Measurements from ENCODE around the gene VASN. TPM values are rescaled to one million over a fixed set of nuclear protein-coding genes. Genes with fewer than 3 reads are reported as not detected.

VASN gene
- total and polyA plus RNA-seq, 9 of the 15 experiments (the other 6 are each of a cell fraction or from before 2014, with no cell fraction given), result 0.01 to 2.5 (median 0.41) TPM; not detected in 1

- H3K4me3 ChIP-seq, result no peak overlapping the region
- H3K36me3 ChIP-seq (ENCODE audit: control insufficient read depth, insufficient read depth, low read length), result no peaks in the 10 kb centered on the region
- H3K4me1 ChIP-seq (replicated peaks in 1 of 2; ENCODE audit: control insufficient read depth in 2 of 2, insufficient read depth in 2 of 2, low read length in 2 of 2), result peaks cover 4 to 69% of the 10 kb centered on the region in 2 experiments
- no peaks in the 10 kb centered on the region for H3K9me3 ChIP-seq (replicated peaks; ENCODE audit: control insufficient read depth, insufficient read depth, low read depth, low read length)
- DNase-seq (ENCODE audit: extremely low read depth in 1 of 4, low spot score in 3 of 4) (peak in 3 of 4 experiments; percentile 37 to 49 (median 44)), FAIRE-seq (no peak), ATAC-seq (peak; percentile 45)
- peak overlapping the region; percentile 39; the same call in 1 of the 3 replicates for H3K27ac ChIP-seq (ENCODE audit: extremely low read depth, low read depth, low read length)
- H3K4me2 ChIP-seq (ENCODE audit: insufficient read depth, low read length), result no peak overlapping the region
- WGBS (ENCODE audit: insufficient coverage, low coverage, missing lambda C conversion rate), result 67% methylated on average over 15 of the region's 30 CpGs
- peak overlapping the region in 1 of 2 experiments; percentile 68; a peak in 2 of 4 replicates for H3K9ac ChIP-seq (ENCODE audit: insufficient read depth in 1 of 2, low read depth in 2 of 2, low read length in 2 of 2)
- no peaks in the 10 kb centered on the region for H3K27me3 ChIP-seq (ENCODE audit: control insufficient read depth in 2 of 2, insufficient read depth in 2 of 2, low read length in 2 of 2)
- ChIA-PET CTCF (ENCODE audit: low intra/inter-chr PET ratio) (interaction anchor here (0.6 to 3.6 kb wide), 4 partner anchors 38 to 128 kb away, joined by 3 to 19 read pairs (median 10); no protein-coding TSS in a partner anchor), POLR2A (interaction anchor here (0.9 to 1.1 kb wide), 4 partner anchors 9 to 128 kb away, joined by 3 to 5 read pairs (median 4); no protein-coding TSS in a partner anchor)
- peaks cover 9% of the 10 kb centered on the region; the same call in 2 of the 3 replicates for H3K79me2 ChIP-seq (ENCODE audit: control insufficient read depth, insufficient read depth, low read length)
- intact Hi-C loops (cut with micrococcal nuclease) (no loop called here), in situ Hi-C loops (cut with MboI) (loop anchor here (10.0 kb wide), 2 partner anchors 123 to 343 kb away; no protein-coding TSS in a partner anchor)
- 0 out of 2 replicates have a peak, but pooled peaks cover 15% of the 10 kb centered on the region for H4K20me1 ChIP-seq (replicated peaks; ENCODE audit: control insufficient read depth, insufficient read depth, low read length)
- H2AFZ ChIP-seq (ENCODE audit: low read depth, low read length), result no peak overlapping the region
- H3K9me1 ChIP-seq (ENCODE audit: control insufficient read depth, insufficient read depth, low read length), result no peaks in the 10 kb centered on the region
- no TSS peak for BruUV-seq (replicated peaks)
- TF ChIP-seq SRSF9 (IDR thresholded peaks at IDR 0.05; ENCODE audit: borderline replicate concordance, low read depth, low read length), result no peak
- TF ChIP-seq PBX2 (CRISPR knock-in tag; IDR thresholded peaks at IDR 0.05; ENCODE audit: low read depth), result no peak
- no peak for TF ChIP-seq PBX2 (tag; conservative IDR thresholded peaks at IDR 0.05; ENCODE audit: low read depth)
- no peak for TF ChIP-seq MEF2D (tag; conservative IDR thresholded peaks at IDR 0.05; ENCODE audit: low read depth)
- no peak for TF ChIP-seq TEAD2 (tag; IDR thresholded peaks at IDR 0.05)
- no peak for TF ChIP-seq BCL6 (CRISPR knock-in tag; IDR thresholded peaks at IDR 0.05)
- TF ChIP-seq RBFOX2 (IDR thresholded peaks at IDR 0.05; ENCODE audit: low read depth, low read length), result no peak
- no peak for TF ChIP-seq ZNF24 (IDR thresholded peaks at IDR 0.05)
- no peak for TF ChIP-seq HIVEP1 (CRISPR knock-in tag; IDR thresholded peaks at IDR 0.05)
- TF ChIP-seq ZFP30 (CRISPR knock-in tag; IDR thresholded peaks at IDR 0.05; ENCODE audit: borderline replicate concordance), result no peak
- no peak for TF ChIP-seq TBP (optimal IDR thresholded peaks at IDR 0.05; ENCODE audit: low read depth, low read length)
- TF ChIP-seq, protein P1, sequence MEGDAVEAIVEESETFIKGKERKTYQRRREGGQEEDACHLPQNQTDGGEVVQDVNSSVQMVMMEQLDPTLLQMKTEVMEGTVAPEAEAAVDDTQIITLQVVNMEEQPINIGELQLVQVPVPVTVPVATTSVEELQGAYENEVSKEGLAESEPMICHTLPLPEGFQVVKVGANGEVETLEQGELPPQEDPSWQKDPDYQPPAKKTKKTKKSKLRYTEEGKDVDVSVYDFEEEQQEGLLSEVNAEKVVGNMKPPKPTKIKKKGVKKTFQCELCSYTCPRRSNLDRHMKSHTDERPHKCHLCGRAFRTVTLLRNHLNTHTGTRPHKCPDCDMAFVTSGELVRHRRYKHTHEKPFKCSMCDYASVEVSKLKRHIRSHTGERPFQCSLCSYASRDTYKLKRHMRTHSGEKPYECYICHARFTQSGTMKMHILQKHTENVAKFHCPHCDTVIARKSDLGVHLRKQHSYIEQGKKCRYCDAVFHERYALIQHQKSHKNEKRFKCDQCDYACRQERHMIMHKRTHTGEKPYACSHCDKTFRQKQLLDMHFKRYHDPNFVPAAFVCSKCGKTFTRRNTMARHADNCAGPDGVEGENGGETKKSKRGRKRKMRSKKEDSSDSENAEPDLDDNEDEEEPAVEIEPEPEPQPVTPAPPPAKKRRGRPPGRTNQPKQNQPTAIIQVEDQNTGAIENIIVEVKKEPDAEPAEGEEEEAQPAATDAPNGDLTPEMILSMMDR (IDR thresholded peaks at IDR 0.05 in 2 of 3, conservative IDR thresholded peaks at IDR 0.05 in 1 of 3; ENCODE audit: insufficient read depth in 2 of 3, low read depth in 1 of 3, low read length in 3 of 3), result peak in 2 of 3 experiments; percentile 12 to 24; a peak in 1 of 6 replicates
- TF ChIP-seq CXXC5 (CRISPR knock-in tag; IDR thresholded peaks at IDR 0.05), result no peak
- no peak for TF ChIP-seq RFX7 (CRISPR knock-in tag; IDR thresholded peaks at IDR 0.05)
- TF ChIP-seq, protein P2, sequence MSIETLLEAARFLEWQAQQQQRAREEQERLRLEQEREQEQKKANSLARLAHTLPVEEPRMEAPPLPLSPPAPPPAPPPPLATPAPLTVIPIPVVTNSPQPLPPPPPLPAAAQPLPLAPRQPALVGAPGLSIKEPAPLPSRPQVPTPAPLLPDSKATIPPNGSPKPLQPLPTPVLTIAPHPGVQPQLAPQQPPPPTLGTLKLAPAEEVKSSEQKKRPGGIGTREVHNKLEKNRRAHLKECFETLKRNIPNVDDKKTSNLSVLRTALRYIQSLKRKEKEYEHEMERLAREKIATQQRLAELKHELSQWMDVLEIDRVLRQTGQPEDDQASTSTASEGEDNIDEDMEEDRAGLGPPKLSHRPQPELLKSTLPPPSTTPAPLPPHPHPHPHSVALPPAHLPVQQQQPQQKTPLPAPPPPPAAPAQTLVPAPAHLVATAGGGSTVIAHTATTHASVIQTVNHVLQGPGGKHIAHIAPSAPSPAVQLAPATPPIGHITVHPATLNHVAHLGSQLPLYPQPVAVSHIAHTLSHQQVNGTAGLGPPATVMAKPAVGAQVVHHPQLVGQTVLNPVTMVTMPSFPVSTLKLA (conservative IDR thresholded peaks at IDR 0.05), result no peak
- no peak for TF ChIP-seq ZFP1 (CRISPR knock-in tag; IDR thresholded peaks at IDR 0.05)
These were observed 43.4 kb upstream of the VASN start for GRCh38 chr16:4328046-4328781.

Measured in K562 (cell line).